HG03565 (cell line): Measurements from ENCODE around the gene ZDHHC11.

ENCODE experiments used
- ATAC-seq: cut with Tn5 transposase; IDR thresholded peaks from one replicate; pipeline ENCODE4 v1.9.1; 2021; ENCODE audit warnings: mild to moderate bottlenecking, moderate library complexity; ENCODE audit not compliant: unreplicated experiment

Gene ZDHHC11

GRCh38 chr5:850511-851006 is at the start of gene ZDHHC11:
Gene ZDHHC11 (minus strand): TSS chr5:850986. CDS start chr5:850602, 384 bp downstream.
- no peak for ATAC-seq

GRCh38 chr5:893711-894110 is 42.9 kb upstream of the ZDHHC11 start:
- ATAC-seq = no peak

GRCh38 chr5:893137-893506 is 42.3 kb upstream of the ZDHHC11 start:
- no peak for ATAC-seq

GRCh38 chr5:892394-893136 is 41.8 kb upstream of the ZDHHC11 start, which contains the start of the genes BRD9 and TRIP13:
Gene BRD9 (minus strand): TSS chr5:892801. CDS start chr5:892657, 144 bp downstream.
Gene TRIP13 (plus strand): TSS chr5:892884. CDS start chr5:892999, 115 bp downstream.
- ATAC-seq = peak; percentile 93

- ATAC-seq = no peak
Observed at GRCh38 chr5:891837-892393, 41.1 kb upstream of the ZDHHC11 start.

GRCh38 chr5:891117-891836 is 40.5 kb upstream of the ZDHHC11 start:
- no peak for ATAC-seq

- ATAC-seq = no peak
Observed at GRCh38 chr5:889075-889710, 38.4 kb upstream of the ZDHHC11 start.

- no peak for ATAC-seq
Observed at GRCh38 chr5:888638-889035, 37.9 kb upstream of the ZDHHC11 start.

- no peak for ATAC-seq
Observed at GRCh38 chr5:887947-888637, 37.3 kb upstream of the ZDHHC11 start.

- no peak for ATAC-seq
Observed at GRCh38 chr5:886716-887325, 36.0 kb upstream of the ZDHHC11 start.

GRCh38 chr5:886036-886435 is 35.2 kb upstream of the ZDHHC11 start:
- ATAC-seq = no peak

- no peak for ATAC-seq
Observed at GRCh38 chr5:885529-885928, 34.7 kb upstream of the ZDHHC11 start.

GRCh38 chr5:885127-885442 is 34.3 kb upstream of the ZDHHC11 start:
- no peak for ATAC-seq

- no peak for ATAC-seq
Observed at GRCh38 chr5:884345-885126, 33.8 kb upstream of the ZDHHC11 start.

GRCh38 chr5:883475-884181 is 32.8 kb upstream of the ZDHHC11 start:
- ATAC-seq = no peak

- ATAC-seq = no peak
Observed at GRCh38 chr5:882253-883183, 31.7 kb upstream of the ZDHHC11 start.

- no peak for ATAC-seq
Observed at GRCh38 chr5:881551-881935, 30.8 kb upstream of the ZDHHC11 start.
